Measurements from ENCODE around the gene RAG2.

DNA sequence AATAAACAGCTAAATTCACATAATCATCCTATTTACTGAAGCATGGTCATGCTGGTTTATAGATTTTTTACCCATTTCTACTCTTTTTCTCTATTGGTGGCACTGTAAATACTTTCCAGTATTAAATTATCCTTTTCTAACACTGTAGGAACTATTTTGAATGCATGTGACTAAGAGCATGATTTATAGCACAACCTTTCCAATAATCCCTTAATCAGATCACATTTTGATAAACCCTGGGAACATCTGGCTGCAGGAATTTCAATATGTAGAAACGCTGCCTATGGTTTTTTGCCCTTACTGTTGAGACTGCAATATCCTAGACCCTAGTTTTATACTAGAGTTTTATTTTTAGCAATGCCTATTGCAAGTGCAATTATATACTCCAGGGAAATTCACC lies 19.6 kb downstream of the RAG2 start:
- TF ChIP-seq, protein P1, sequence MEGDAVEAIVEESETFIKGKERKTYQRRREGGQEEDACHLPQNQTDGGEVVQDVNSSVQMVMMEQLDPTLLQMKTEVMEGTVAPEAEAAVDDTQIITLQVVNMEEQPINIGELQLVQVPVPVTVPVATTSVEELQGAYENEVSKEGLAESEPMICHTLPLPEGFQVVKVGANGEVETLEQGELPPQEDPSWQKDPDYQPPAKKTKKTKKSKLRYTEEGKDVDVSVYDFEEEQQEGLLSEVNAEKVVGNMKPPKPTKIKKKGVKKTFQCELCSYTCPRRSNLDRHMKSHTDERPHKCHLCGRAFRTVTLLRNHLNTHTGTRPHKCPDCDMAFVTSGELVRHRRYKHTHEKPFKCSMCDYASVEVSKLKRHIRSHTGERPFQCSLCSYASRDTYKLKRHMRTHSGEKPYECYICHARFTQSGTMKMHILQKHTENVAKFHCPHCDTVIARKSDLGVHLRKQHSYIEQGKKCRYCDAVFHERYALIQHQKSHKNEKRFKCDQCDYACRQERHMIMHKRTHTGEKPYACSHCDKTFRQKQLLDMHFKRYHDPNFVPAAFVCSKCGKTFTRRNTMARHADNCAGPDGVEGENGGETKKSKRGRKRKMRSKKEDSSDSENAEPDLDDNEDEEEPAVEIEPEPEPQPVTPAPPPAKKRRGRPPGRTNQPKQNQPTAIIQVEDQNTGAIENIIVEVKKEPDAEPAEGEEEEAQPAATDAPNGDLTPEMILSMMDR (IDR thresholded peaks at IDR 0.05): no peak
- no peak for TF ChIP-seq EP300 (IDR thresholded peaks at IDR 0.05)
